NCI-H748 treated with DMSO at 0.1 percent for 48 hours (cell line): ENCODE measurements around the gene OR6B1.
"Not testable (repeated sequence)": the region's sequence is repeated elsewhere in the genome, so short reads cannot be mapped to it uniquely, and the experiment has no call there.

Experiments used
- DNase-seq: peaks from one replicate; lab custom pipeline; 2025; lab: John Stamatoyannopoulos, UW

The OR6B1 gene

DNA sequence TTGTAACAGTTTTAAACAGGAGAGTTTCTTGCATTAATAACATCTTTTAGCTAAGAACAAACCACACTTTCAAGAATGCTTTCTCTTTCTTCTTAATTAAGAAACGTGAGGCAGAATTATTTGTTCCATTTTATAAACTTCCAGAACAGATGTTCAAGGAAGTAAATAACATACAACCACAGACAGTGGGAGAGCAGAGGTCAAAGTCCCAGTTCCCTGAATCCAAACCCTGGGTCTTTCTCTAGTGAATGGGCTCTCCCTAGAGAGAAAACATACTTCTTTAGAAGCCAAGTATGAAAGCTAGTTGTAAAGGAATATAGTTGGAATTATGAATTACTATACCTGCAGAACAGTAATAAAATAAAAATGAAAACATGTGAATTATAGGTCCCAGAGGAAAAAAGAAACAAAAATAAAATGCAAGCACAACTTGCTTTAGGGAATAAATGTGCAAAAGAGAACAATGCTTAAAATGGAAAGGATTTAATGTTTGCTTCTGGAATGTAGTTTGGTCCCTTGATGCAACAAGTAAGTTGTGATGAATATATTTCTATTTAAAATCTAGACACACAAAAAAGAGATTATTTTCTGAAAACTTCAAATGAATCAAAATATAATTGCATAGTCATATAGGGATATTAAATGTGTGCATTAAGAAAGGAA lies 6.0 kb downstream of the OR6B1 start:
- no peak for DNase-seq

DNA sequence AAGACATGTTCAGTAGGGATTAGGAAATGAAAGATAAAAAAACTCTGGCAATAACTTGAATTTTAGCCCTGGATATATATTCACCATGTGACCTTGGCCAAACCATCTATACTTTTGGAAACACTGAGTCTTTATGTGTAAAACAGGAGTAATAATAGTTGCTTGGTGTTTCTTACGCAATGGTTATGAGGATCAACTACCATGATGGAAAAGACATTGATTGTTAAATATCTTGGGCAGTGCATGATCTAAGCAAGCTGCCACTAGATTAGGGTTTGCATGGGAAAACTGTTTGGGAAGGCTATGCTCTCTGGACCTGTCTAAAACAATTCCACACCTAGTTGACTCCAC lies 6.5 kb downstream of the OR6B1 start:
- DNase-seq: no peak

DNA sequence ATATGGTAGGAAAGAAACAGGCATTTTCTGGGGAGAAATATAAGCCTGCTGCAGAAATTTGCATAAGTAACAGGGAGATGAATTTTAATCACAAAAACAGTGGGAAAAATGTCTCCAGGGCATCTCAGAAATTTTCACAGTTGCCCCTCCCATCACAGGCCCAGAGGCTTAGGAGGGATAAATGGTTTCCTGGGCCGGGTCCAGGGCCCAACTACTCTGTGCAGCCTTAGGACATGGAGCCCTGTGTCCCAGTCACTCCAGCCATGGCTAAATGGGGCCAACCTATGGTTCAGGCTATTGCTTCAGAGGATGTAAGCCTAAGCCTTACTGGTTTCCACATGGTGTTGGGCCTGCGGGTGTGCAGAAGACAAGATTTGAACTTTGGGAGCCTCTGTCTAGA lies 9.2 kb downstream of the OR6B1 start:
- DNase-seq: no peak

DNA sequence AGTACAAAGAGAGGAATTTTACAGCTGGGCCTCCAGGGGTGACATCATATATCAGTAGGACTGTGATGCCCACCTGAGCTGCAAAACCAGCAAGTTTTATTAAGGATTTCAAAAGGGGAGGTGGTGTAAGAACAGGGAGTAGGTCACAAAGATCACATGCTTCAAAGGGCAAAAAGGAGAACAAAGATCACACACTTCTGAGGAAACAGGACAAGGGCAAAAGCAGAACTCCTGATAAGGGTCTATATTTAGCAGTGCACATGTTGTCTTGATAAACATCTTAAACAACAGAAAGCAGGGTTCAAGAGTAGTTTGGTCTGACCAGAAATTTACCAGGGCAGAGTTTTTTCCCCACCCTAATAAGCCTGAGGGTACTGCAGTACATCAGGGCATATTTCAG lies 9.9 kb downstream of the OR6B1 start:
- not testable (repeated sequence) for DNase-seq

DNA sequence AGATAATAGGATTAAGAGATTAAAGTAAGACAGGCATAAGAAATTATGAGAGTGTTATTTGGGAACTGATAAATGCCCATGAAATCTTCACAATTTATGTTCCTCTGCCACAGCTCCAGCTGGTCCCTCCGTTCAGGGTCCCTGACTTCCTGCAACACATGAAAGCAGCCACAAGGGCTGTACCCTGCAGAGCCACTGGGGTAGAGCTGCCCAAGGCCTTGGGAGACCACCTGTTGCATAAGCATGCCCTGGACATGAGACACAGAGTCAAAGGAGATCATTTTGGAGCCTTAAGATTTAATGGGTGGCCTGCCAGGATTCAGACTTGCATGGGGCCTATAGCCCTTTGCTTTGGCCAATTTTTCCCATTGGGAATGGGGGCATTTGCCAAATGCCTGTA lies 10.7 kb downstream of the OR6B1 start:
- DNase-seq: not testable (repeated sequence)

DNA sequence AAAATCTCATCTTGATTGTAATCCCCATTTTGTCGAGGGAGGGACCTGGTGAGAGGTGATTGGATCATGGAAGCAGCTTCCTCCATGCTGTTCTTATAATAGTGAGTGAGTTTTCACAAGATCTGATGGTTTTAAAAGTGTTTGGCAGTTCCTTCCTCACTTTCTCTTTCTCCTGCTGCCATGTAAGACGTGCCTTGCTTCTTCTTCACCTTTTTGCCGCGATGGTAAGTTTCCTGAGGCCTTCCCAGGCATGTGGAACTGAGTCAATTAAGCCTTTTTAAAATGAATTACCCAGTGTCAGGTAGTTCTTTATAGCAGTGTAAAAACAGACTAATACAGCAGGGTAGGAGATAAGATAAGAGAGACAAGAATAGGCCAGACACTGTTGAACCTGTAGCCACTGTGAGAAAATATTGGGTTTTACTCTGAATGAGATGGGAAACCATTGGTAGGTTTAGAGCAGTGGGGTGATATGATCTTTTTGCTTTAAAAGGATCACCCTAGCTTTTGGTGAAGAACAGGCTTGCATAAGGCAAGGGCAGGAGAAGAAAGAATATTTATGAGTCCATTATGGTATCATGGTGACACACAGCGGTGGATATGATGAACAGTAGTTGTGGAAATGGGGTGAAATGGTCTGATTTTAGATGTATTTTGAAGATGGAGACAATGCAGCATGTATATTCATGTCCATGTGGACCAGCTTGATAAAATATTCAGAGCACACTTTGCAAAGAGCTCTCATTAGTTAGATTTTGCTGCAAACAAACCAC lies 11.5 kb downstream of the OR6B1 start:
- no peak for DNase-seq

DNA sequence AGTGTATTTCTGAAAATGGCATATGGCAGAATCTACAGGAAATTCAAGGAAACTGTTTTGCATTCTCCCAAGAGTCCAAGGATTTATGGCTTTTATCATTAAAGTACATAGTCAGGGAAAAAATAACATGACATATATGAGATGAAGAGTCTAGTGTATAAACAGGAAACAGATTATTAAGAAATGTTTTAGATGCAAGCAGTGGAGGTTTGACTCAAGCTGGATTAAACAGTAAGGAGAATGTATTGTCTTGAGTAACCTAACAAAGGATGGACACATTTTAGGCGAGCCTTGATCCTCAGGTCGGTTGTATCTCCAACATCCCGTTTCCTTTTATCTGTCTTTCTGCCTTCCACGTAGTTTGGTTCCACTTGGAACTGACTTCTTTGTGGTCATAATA lies 17.9 kb downstream of the OR6B1 start:
- DNase-seq: no peak

DNA sequence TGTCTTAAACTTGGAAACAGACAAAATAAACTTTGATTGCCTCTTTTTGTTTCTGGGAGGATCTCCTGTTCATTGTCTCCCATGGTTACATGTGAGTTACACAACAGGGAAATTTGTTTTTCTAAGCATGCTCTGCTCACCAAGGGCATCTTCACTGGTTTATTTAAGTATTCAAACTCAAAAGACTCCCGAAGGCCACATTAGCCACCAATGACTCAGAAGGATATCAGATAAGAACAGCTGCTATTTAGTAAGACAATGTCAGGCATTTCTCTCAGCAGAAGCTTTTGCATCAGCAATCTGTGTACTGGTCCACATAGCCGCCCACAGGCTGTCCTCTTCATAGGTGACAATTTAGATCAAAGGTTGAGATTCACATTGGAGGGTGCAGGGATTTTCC lies 19.3 kb downstream of the OR6B1 start:
- DNase-seq: no peak

DNA sequence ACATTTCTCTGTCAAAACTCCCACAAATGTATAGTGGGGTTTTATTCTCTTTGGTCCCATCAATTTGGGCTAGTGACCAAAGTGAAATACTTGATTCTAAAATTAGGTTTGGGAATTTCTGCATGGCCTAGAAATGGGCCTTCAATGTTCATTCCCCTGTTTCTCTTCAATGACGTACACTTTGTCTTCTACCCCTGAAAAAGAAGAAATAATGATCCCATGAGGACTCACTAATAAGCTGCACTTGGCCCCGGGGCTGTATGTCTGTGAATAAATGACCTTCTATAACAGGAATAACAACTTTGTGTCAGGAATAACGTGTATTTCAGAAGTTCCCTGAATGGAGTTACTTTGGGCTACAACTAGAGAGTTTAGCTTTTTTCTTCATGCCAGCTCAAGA lies 20.2 kb downstream of the OR6B1 start:
- no peak for DNase-seq

DNA sequence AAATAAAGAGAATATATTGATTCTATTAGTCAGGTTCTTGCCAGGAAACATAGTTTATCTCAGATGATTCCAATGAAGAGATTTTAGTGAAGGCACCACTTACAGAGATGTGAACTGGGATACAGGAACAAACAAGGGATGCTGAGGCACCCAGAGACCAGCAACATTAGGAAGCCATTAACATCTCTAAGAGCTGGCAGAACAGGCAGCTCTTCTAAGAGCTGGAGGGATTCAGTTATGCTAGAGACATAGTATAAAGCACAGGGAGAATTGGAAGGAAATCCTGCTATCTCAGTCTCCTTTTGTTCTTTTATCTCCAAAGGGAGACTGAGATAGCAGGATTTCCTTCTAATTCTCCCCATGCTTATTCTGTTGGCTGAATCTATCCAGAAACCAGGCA lies 22.0 kb downstream of the OR6B1 start:
- no peak for DNase-seq

DNA sequence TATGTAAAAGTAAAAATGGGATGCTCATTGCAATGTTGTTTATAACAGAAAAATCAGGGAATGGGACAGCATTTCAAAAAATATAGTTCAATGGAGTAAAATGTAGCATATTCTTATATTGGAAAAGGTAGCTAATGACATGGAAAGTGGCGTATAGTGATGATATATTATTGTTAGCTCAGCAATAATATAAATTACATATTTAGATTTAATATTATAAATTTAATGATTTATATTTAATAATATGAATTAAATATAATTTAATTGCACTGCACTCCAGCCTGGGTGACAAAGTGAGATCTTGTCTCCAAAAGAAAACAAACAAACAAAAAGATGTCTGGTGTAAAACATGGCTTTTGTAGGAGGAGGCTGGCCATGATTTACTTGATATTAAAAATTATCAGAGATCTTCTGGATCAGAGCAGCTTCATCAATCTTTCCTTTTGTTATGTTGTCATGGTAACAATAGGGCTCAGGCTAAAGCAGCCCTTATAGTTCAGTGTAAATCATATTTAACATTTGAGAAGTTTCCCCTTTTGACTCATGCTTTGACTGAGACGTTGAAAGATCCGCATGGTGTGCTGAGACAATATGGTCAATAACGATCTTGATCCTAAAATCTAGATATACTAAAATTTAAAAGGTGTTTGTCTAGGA lies 23.2 kb downstream of the OR6B1 start:
- no peak for DNase-seq

DNA sequence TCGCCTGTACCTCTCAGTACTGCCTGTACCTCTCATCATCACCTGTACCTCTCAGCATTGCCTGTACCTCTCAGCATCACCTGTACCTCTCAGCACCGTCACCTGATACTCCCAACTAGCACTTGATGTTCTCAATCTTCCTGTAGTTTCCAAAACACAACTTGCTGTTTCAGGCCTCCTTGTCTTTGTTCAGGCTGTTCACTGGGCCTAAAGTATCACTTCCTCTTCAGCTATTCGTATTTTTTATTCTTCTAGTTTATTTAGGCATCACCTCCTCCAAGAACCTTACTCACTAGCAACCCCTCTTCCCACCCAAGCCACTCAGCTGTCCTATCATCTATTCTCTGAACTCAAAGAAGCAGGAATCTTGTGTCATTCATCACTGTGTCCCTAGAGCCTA lies 24.1 kb downstream of the OR6B1 start:
- no peak for DNase-seq

DNA sequence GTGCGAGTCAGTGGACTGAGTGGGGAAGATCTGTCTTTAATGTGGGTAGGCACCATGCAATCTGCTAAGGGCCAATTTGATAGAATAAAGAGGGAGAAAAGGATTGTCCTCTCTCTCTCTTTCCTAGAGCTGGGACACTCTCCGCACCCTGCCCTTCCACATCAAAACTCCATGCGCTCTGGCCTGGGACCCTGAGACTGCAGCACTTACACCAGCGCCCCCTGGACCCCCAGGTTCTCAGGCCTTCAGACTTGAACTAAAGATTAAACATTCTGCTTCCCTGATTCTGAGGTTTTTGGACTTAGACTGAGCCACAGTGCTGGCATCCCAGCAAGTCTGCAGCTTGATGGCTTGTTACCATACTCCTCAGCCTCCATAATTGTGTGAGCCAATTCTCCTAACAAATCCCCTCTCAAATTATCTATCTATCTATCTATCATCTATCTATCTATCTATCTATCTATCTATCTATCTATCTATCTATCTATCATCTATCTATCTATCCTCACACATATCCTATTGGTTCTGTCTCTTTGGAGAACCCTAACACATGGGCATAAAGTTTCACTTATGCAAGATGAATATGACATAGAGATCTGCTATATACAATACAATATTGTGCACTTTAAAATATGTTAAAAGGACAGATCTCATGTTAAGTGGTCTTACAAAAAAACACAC lies 26.2 kb downstream of the OR6B1 start:
- DNase-seq: no peak

DNA sequence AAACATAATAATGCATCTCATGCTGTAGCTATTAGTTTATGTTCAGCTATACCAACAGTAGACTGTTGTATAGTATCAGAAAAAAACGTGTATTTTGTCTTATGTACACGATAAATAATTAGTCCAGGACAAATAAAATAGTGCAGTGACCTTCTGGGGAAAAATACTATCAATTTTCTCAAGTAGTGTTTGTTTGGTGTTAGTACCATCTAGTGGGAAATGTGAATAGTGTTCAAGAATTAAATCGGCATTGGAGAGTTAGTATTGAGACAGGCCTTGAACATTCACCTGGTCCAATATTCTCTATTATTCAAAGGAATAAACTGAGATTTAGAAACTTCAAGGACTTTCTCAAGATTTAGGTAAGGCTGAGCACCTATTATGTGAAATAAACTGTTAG lies 26.9 kb downstream of the OR6B1 start:
- no peak for DNase-seq

DNA sequence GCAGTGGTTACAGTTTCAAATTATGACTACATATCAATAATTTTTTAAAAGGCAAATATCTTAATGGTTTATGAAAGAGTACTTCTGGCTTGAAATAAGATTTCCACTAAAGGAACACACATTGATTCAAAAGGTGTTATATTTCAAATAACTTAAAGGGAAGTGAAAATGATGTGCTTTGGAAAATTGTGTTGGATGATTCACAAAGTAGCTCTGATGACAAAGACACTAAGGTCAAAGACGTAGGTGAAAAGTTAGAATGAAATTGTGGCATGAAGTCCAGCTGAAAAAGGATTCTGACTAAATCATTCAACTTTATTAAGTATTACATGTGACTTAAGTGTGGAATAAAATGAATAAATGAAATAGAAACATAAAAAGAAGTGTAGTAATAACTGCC lies 27.9 kb downstream of the OR6B1 start:
- no peak for DNase-seq

DNA sequence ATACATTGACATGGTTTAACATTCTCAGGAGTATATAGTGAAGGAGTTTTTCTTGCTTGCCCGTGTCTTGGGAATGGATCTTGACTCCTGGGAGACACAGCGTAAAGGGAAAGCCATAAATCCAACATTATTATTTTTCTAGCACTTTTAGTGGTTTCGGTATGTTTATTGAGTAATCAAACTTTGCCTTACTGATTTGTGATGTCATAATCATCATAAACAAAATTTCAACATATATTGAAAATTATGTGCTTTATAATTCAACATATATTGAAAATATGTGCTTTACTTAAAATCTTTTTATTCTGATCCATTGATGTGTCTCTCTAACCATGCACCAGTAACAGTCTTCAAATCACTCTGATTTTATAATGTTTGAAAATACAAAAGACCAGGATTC lies 28.4 kb downstream of the OR6B1 start:
- DNase-seq: no peak

DNA sequence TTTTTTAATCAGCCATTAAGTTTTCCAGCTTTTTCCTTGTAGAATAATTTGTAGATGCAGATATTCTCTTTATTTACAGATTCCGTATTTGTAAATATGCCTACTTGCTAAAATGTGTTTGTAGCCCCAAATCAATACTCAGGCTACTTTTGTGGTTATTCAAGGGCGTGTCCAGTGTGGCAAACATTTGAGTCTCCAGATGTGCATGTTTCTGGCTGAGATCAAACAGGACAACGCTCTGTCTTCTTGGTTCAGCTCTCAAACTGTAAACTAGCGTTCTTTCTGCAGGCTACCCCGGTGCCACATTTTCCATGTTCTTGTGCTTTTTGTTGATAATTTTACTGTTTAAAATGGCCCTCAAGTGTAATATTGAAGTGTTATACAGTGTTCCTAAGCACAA lies 32.4 kb downstream of the OR6B1 start:
- DNase-seq: no peak

DNA sequence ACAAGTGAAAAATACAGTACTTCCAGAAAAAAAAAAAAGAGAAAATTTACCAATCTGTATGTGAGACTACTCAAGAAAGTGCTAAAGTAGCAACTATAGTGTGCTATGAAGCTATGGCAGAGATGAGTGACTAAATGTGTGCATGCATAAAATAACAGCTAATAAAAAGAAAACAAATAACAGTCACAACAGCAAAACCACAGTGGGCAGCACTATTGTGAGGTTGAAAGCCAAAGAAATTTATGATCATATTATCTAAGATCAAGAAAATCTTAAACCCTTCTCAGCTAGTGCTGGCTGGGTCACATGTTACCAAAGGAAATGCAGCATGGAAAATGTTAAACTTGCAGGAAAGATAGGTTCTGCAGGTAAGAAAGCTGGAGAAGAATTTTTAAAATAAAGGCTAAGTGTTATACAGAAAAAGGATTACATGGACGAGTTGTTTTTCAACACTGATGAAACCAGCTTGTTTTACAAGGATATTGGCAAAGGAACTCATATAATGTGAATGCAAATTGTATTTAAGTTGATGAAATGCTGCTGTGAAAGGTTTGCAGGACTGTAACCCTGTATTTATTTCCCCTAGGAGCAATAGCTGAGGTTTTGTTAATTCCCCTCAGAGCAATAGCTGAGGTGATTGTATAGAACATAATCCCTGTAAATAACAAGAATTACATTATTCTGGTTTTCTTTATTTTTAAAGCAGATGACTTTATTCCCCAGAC lies 33.0 kb downstream of the OR6B1 start:
- no peak for DNase-seq

DNA sequence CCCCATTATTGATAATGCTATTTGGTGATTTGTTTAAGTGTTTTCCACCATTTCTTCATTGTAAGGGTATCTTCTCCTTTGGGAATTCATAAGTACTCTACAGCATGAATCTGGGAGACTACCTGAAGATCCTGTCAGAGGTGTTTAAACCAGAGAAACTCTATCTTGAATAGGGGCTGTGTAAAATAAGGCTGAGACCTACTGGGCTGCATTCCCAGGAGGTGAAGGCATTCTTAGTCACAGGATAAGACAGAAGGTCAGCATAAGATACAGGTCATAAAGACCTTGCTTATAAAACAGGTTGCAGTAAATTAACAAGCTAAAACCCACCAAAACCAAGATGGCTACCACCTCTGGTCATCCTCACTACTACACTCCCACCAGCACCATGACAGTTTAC lies 35.3 kb downstream of the OR6B1 start:
- no peak for DNase-seq

DNA sequence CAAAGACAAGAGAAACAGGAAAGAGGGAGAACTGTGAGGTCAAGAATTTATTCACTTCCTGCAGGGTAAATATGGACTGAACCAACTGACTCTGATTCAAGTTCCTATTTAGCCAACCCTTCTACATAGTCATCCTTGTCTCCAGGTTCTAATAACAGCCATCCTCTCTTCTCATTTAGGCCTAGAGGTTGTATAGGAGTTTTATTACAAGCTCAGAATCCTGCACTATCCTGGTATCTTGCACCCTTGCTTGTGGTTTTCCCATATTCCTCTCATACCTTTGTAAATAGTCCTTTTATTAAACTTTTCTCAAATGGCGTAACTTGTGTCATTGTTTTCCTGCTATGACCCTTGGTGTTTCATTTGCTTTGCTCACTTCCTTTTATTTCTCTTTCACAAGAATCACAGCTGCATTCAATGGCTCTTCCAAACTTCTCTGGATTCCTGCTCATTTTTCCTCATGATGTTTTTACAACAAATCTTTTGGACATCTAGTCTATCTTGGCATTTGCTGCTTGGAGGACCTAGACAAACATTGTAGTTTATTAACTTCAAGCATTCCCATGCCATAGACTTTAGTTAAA lies 36.3 kb downstream of the OR6B1 start:
- no peak for DNase-seq

DNA sequence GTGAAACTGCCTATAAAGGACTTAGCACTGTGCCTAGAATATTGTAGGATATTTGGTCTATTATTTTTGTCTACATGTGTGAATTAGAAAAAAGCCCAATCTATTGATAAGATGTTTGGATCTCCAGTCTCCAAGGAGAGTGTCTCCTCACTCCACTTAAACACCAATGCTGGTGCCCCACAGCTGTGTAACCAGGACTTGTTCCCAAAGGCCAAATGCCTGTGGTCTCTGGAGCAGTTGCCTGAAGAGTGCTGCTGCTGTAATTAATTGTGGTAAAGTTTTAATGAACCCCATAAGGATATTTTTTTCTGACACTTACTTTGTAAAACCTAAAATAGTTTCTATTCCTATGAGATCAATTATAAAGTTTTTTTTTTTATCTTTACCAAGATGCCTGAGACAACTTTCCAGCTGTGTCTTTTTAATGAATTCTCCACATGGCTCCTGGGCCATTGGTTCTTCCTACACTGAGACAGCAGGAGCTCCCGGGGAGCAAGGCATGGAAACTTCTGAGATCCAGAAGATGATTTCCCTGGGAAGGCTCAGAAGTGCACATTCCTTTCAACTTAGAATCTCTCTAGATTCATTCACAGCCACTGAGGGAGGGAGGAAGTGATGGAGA lies 37.4 kb downstream of the OR6B1 start:
- DNase-seq: no peak
